Measurements from ENCODE around the gene GRIK3. TPM values are rescaled to one million over a fixed set of nuclear protein-coding genes. Genes with fewer than 3 reads are reported as not detected.

The GRIK3 gene
- total RNA-seq, 2 experiments from 2014 or later, result not detected

DNA sequence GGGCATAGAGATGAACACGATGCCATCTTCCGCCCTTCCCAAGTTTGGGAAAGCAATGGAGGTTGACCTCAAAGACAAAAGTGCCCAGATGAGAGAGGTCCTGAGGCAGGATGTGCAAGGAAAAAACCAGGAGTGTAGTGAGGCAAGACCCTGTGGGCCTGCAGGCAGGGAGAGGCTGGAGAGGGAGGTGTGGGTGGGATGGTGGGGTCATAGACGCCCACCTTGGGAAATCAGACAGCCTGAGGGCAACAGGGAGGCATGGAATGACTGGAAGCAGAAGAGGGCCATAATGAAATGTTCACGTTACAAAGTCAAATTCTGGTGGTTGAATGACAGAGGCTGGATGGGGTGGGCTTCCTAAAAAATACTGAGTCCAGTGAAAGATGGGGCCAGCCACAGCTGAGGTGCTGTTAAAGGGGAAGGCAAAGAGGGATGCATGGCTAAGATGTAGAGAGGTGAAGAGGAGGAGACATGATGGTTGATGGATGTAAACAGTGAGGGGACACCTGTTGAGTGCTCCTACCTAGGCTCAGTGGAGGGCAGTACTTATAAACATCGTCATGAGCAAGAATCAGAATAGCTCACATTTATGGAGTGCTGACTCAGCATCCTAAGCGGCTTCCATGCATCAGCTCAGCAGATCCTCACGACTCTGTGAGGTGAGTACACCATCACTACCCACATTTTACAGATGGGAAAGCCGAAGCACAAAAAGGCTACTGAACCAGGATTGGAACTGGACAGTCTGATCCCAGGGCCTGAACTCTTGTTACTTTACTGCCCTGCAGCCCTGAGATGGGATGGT, 42.0 kb downstream of the GRIK3 start:
- H3K4me1 Mint-ChIP-seq, result no peaks in the 10 kb centered on the region
- no peaks in the 10 kb centered on the region for H3K36me3 Mint-ChIP-seq (ENCODE audit: low read depth)
- ChIA-PET CTCF (no interaction called here), POLR2A (no interaction called here)
- no peak for DNase-seq
- no peaks in the 10 kb centered on the region for H3K9me3 Mint-ChIP-seq
- no peak overlapping the region for H3K27ac Mint-ChIP-seq
- no peak overlapping the region for H3K4me3 Mint-ChIP-seq
- no peaks in the 10 kb centered on the region for H3K27me3 Mint-ChIP-seq

DNA sequence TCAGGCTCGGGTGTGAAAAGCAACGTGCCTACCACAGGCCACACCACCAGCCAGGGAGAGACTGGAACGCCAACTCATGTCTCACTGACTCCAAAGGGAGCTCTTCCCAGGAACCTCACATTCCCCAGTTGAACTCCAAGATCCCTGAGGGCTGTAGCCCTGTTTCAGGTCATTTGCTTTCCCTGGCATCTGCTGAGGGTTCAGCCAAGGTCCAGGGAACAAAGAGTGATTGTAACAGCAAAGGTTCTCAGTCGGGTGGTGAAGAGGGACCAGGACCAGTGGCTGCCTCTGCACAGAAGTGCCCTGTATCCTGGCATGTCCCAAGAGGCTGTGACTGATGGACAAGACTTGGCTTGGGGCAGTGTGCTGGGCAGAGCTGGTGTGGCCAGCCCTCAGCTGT, 42.8 kb downstream of the GRIK3 start:
- H3K9me3 Mint-ChIP-seq, result no peaks in the 10 kb centered on the region
- no peak for DNase-seq
- POLR2A ChIA-PET, result no interaction called here
- no peak overlapping the region for H3K4me3 Mint-ChIP-seq
- no peaks in the 10 kb centered on the region for H3K4me1 Mint-ChIP-seq
- no peak overlapping the region for H3K27ac Mint-ChIP-seq
- CTCF ChIA-PET, result no interaction called here
- no peaks in the 10 kb centered on the region for H3K36me3 Mint-ChIP-seq (ENCODE audit: low read depth)
- H3K27me3 Mint-ChIP-seq, result no peaks in the 10 kb centered on the region

DNA sequence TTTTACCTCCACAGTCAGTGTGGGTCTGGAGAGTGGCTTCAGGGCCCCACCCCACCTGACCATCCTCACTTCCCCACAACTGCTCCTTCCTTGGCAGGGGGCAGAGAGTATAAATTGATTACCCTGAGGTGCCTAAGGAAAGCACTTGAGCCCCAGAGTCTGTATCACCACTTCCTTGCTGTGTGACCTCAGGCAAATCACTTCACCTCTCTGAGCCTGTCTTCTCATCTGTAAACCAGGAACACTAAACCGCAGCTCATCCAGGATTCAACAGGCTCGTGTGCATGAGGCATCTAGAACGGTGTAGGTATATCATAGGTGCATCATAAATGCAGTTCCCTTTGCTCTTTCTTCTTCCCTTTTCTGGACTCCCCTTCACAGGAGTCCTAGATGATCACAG, 43.4 kb downstream of the GRIK3 start:
- POLR2A ChIA-PET, result no interaction called here
- H3K27me3 Mint-ChIP-seq, result no peaks in the 10 kb centered on the region
- no peak for DNase-seq
- H3K27ac Mint-ChIP-seq, result no peak overlapping the region
- CTCF ChIA-PET, result no interaction called here
- H3K9me3 Mint-ChIP-seq, result no peaks in the 10 kb centered on the region
- H3K4me3 Mint-ChIP-seq, result no peak overlapping the region
- H3K36me3 Mint-ChIP-seq (ENCODE audit: low read depth), result no peaks in the 10 kb centered on the region
- H3K4me1 Mint-ChIP-seq, result no peaks in the 10 kb centered on the region

DNA sequence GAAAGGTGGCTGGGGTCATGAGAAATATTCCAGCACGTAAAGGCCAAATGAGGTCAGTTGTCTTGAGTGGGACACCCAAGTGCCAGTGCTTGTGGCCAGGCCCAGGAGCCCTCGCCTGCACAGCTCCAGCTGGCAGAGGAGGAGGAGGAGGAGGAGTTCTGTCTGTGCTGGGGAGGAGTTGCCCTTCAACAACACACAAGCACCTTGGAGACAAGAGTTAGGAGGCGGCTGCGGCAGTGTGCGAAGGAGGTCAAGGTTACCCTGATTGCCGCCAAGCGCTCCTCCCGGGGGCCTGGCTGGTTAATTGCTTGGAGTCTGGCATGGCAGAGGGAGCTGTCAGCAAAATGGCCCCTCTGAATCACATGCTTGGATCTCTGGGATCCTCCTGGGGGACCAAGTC, 45.1 kb downstream of the GRIK3 start:
- ChIA-PET CTCF (no interaction called here), POLR2A (no interaction called here)
- Mint-ChIP-seq H3K27ac (no peak overlapping the region), H3K9me3 (no peaks in the 10 kb centered on the region), H3K27me3 (no peaks in the 10 kb centered on the region), H3K36me3 (ENCODE audit: low read depth) (no peaks in the 10 kb centered on the region), H3K4me1 (no peaks in the 10 kb centered on the region), H3K4me3 (no peak overlapping the region)
- DNase-seq, result no peak

DNA sequence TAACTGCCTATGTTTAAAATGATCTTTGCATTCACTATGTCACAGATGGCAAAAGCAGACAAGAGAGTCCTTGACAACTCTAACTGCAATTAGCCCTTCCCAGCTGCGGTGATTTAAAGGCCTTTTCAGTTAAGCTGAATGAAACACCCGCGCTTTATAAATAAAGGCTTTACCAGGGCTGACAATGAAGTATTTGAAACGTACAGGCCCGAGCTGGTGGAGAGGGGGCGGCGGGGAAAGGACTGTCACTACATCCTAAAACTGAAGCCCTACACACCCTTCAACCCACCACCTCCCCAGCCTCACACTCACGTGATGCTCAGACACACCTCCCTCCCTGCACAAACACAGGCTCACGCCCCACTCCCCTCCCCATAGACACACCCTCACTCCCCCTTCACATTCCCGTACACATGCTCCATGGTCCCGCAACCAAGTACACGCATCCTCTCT, 45.5 kb downstream of the GRIK3 start:
- Mint-ChIP-seq H3K27ac (no peak overlapping the region), H3K4me3 (no peak overlapping the region), H3K4me1 (no peaks in the 10 kb centered on the region), H3K36me3 (ENCODE audit: low read depth) (no peaks in the 10 kb centered on the region), H3K9me3 (no peaks in the 10 kb centered on the region), H3K27me3 (no peaks in the 10 kb centered on the region)
- ChIA-PET POLR2A (no interaction called here), CTCF (no interaction called here)
- DNase-seq, result no peak

DNA sequence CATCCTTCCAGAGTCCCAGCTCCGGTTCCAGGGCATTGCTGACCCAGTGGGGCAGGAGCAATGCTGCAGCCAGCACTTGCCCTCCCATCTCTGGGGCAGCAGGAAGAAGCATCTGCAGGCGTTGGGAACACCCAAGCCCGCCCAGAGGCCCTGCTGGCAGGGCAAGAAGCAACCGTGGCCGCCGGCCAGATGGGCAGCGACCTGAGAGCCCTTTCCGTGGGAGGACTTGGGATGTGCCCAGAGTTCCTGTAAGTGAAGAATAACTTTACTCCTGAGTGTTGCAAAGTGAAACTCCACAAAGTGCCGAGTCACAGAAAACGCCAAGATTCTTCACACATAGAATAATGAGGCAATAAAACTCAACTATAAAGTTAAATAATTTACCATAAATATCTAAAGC, 46.0 kb downstream of the GRIK3 start:
- no peak overlapping the region for H3K27ac Mint-ChIP-seq
- ChIA-PET CTCF (interaction anchor here (1.3 kb wide), 1 partner anchor 8 kb away, joined by 4 read pairs; no protein-coding TSS in a partner anchor), POLR2A (no interaction called here)
- no peaks in the 10 kb centered on the region for H3K9me3 Mint-ChIP-seq
- no peak for DNase-seq
- H3K4me3 Mint-ChIP-seq, result no peak overlapping the region
- H3K4me1 Mint-ChIP-seq, result no peaks in the 10 kb centered on the region
- no peaks in the 10 kb centered on the region for H3K27me3 Mint-ChIP-seq
- no peaks in the 10 kb centered on the region for H3K36me3 Mint-ChIP-seq (ENCODE audit: low read depth)

DNA sequence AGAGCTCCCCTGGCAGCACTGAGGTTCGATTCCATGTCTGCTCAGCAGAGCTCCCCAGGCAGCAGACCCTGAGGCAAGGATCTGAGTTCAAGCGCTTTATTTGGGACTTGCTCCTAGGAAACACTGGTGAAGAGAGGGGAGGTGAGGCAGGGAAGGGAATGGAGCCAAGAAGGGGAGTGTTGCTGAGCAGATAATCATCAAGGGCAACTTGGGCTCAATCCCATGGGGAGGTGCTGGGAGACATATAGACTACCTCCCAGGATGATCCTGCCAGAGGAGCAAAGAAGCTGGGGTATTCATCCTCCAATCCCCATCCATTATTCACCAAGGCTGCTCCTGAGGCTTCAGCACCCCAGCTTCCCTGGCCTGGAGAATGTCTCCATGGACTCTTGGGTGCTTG, 47.0 kb downstream of the GRIK3 start:
- H3K9me3 Mint-ChIP-seq, result no peaks in the 10 kb centered on the region
- H3K27me3 Mint-ChIP-seq, result no peaks in the 10 kb centered on the region
- no peak overlapping the region for H3K4me3 Mint-ChIP-seq
- POLR2A ChIA-PET, result no interaction called here
- H3K27ac Mint-ChIP-seq, result no peak overlapping the region
- H3K4me1 Mint-ChIP-seq, result no peaks in the 10 kb centered on the region
- H3K36me3 Mint-ChIP-seq (ENCODE audit: low read depth), result no peaks in the 10 kb centered on the region
- no peak for DNase-seq
- CTCF ChIA-PET, result interaction anchor here (1.3 kb wide), 1 partner anchor 9 kb away, joined by 4 read pairs; no protein-coding TSS in a partner anchor

DNA sequence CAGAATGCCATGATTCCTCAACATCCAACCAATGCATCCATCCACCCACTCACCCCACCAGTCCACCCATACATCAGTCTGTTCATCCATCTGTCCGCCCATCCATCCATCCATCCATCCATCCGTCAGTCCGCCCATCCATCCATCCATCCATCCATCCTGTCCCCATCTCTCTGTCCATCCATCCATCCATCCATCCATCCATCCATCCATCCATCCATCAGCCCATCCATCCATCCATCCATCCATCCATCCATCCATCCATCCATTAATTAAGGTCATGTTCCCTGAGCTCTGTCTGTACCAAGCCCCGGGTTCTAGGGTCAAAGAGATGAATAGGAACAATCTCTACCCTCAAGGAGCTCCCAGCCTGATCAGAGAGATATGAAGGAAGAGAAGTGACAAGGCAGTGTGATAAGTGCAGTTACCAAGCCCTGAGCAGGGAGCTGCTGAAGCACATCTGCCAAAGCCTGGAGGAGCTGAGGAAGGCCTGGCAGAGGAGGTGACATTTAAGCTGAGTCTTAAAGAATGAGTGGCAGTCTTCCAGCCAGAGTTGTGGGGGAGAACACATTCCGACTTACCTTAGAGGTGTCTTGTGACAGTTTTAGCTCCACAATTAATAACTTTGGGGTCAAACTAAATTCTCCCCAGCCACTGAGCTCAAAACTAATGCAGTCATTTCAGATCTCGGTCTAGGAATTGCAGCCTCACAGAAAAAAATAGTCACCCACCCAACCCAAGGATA, 47.9 kb downstream of the GRIK3 start:
- DNase-seq, result no peak
- H3K9me3 Mint-ChIP-seq, result no peaks in the 10 kb centered on the region
- POLR2A ChIA-PET, result no interaction called here
- no peaks in the 10 kb centered on the region for H3K4me1 Mint-ChIP-seq
- H3K4me3 Mint-ChIP-seq, result no peak overlapping the region
- H3K27ac Mint-ChIP-seq, result no peak overlapping the region
- no peaks in the 10 kb centered on the region for H3K27me3 Mint-ChIP-seq
- CTCF ChIA-PET, result interaction anchor here (1.5 kb wide), 1 partner anchor 15 kb away, joined by 3 read pairs; no protein-coding TSS in a partner anchor
- no peaks in the 10 kb centered on the region for H3K36me3 Mint-ChIP-seq (ENCODE audit: low read depth)

DNA sequence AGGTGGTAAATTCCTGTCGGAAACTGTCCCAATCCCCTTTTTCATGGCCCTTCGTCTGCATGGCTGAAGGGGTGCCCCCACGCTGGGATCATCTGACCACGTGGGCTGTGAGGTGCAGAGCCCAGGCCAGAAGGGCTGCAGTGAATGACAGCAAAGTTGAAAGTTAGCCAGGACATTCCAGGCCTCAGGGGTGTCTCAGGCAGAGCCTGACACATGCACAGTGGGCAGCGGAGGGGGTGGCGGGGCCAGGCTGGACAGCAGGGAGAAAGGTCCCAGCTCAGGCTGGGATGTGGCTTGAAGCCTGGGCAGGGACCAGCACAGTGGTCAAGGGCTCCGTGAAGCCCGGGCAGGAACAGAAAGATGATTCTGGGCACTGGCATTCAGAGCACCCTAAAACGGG, 49.6 kb downstream of the GRIK3 start:
- H3K9me3 Mint-ChIP-seq, result no peaks in the 10 kb centered on the region
- no peaks in the 10 kb centered on the region for H3K36me3 Mint-ChIP-seq (ENCODE audit: low read depth)
- H3K4me3 Mint-ChIP-seq, result no peak overlapping the region
- DNase-seq, result no peak
- ChIA-PET CTCF (no interaction called here), POLR2A (no interaction called here)
- H3K27me3 Mint-ChIP-seq, result no peaks in the 10 kb centered on the region
- no peak overlapping the region for H3K27ac Mint-ChIP-seq
- no peaks in the 10 kb centered on the region for H3K4me1 Mint-ChIP-seq

DNA sequence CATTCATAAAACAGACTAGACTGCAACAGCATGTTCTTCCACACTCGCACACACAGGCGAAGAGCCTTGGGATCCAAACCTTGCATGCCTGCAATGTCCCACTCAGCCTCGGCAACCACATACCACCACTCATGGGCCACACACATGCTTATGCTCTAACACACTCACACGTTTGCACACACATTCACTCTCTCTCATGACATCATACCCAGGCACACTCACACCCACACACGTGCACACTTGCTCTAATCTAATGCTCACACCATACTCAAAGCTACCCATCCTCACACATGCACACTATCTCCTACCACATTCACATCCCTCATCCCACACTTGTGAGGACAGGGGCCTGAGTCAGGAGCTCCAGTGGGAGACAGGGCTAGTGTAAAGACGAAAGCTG, 50.3 kb downstream of the GRIK3 start:
- no peak for DNase-seq
- Mint-ChIP-seq H3K4me1 (no peaks in the 10 kb centered on the region), H3K4me3 (no peak overlapping the region), H3K27ac (no peak overlapping the region), H3K36me3 (ENCODE audit: low read depth) (no peaks in the 10 kb centered on the region), H3K27me3 (no peaks in the 10 kb centered on the region), H3K9me3 (no peaks in the 10 kb centered on the region)
- CTCF ChIA-PET, result no interaction called here
- POLR2A ChIA-PET, result no interaction called here

DNA sequence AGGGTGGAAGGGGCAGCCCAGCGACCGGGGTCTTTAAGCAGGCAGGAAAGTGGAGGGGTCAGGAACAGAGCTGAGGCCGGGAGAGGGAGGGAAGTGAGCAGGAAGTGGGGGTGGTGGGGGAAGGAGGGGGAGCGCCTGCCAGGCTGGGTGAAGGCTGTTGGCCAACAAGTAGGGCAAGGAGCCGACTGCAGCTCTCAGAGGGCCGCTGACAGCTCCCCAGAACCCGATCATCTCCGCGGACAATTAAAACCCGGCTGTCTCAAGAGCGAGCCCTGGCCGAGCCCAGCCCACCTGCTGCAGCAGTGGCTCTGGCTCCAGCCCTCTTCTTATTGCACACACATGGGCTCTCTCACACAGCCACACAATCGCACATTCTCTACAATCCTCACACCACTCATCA, 51.6 kb downstream of the GRIK3 start:
- H3K27ac Mint-ChIP-seq, result no peak overlapping the region
- no peak for DNase-seq
- H3K4me1 Mint-ChIP-seq, result no peaks in the 10 kb centered on the region
- H3K9me3 Mint-ChIP-seq, result peaks cover 3% of the 10 kb centered on the region
- no peaks in the 10 kb centered on the region for H3K27me3 Mint-ChIP-seq
- ChIA-PET POLR2A (no interaction called here), CTCF (no interaction called here)
- no peak overlapping the region for H3K4me3 Mint-ChIP-seq
- H3K36me3 Mint-ChIP-seq (ENCODE audit: low read depth), result no peaks in the 10 kb centered on the region

DNA sequence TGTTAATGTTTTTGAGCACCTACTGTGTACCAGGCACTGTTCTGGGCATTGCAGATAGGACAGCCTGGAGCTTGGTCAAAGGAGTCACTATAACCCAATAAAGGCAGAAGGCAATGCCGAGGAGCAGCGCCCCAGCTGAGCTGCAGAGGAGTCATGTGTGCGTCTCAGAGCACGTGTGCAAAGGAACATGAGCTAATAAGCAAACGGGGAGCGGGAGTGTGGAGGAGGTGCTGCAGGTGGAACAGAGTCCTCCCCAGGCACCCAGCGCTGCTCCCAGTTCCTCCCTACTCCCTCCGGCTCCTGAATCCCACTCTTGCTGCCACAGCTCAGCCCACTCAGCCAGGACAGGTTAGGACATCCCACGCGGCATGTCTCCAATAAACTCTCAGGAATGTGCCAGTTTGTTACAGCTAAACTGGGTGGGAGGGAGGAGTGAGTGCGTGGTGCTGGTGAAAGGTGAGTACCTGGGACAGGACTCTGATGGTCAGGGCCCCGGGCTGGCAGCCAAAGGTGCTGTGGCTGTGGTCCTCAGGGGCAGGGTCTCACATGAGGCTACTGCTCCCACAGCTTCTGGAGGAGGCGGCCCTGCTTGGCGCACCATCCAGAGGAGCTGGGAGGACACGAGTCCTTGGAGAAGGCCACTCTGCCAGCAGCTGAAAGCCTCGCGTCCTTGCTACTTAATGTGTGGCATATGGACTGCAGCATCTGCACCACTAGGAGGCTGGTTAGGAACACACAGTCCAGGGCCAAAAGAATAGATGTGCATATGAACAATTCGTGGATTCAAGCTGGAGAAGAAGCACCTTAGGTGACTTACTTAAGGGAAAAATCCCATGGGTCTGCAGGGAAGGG, 52.3 kb downstream of the GRIK3 start:
- Mint-ChIP-seq H3K9me3 (peaks cover 3% of the 10 kb centered on the region), H3K36me3 (ENCODE audit: low read depth) (no peaks in the 10 kb centered on the region), H3K4me1 (no peaks in the 10 kb centered on the region), H3K27ac (no peak overlapping the region), H3K27me3 (no peaks in the 10 kb centered on the region), H3K4me3 (no peak overlapping the region)
- no peak for DNase-seq
- POLR2A ChIA-PET, result no interaction called here
- CTCF ChIA-PET, result interaction anchor here (1.0 kb wide), 1 partner anchor 9 kb away, joined by 3 read pairs; no protein-coding TSS in a partner anchor

DNA sequence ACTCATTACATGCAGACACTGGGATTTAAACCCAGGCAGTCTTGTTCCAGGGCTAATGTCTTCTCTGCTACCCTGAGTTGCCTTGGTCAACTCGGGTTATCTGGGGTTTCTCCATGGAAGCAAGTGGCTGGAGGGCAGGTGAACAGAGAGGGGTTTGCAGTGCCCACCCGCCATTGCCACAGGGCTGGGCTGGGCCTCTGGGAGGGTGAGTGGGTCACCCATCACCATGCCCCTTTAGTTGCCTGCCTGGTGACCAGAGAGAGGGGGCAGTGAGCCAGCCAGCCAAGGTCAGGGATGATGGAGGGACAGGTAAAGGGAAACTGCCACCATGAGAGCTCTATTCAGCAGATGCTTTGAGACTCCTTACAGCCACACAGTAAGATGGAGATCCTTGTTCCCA, 53.2 kb downstream of the GRIK3 start:
- Mint-ChIP-seq H3K27me3 (no peaks in the 10 kb centered on the region), H3K9me3 (peaks cover 3% of the 10 kb centered on the region), H3K27ac (no peak overlapping the region), H3K4me1 (no peaks in the 10 kb centered on the region), H3K36me3 (ENCODE audit: low read depth) (no peaks in the 10 kb centered on the region), H3K4me3 (no peak overlapping the region)
- DNase-seq, result no peak
- CTCF ChIA-PET, result interaction anchor here (1.0 kb wide), 1 partner anchor 8 kb away, joined by 3 read pairs; no protein-coding TSS in a partner anchor
- POLR2A ChIA-PET, result no interaction called here

All from activated CD4-positive, alpha-beta T cell treated with anti-CD3 and anti-CD28 coated beads, Interleukin-2, amount 10 ng/mL, durations not matched to agents 7 days and 5 days (primary cell).